ENCODE measurements around the gene GH1.
"Not testable (repeated sequence)": the region's sequence is repeated elsewhere in the genome, so short reads cannot be mapped to it uniquely, and the experiment has no call there.

GH1 gene

DNA sequence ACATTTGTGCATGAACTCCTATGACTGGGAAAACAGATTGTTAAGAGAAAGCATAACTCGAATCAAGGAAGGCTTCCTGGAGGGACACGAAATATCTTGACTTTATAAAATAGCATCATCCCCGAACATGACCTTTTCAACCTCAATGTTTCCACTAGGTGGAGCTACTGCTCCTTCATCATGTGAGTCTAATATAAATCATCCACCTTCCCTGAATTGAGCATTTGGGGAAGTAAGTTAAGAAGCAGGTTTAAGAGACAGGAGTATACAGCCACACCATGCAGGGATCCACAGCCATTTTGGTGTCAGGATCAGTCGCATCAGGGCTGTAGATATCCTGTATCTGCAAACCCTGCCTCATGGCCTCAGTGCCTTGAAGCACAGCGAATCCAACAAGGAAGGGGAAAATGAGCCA lies 14.8 kb downstream of the GH1 start:
- not testable (repeated sequence) for H3K27ac ChIP-seq; H2AFZ ChIP-seq; H3K79me2 ChIP-seq; H3K27me3 ChIP-seq (ENCODE audit: control insufficient read depth, insufficient read depth, low read length); H3K9ac ChIP-seq; H3K4me2 ChIP-seq (ENCODE audit: low read length); H3K36me3 ChIP-seq (ENCODE audit: control insufficient read depth, insufficient read depth, low read length); H3K9me3 ChIP-seq (ENCODE audit: control insufficient read depth, low read length); H3K4me3 ChIP-seq (ENCODE audit: low read depth, low read length); H3K4me1 ChIP-seq
- TF ChIP-seq, protein P1, sequence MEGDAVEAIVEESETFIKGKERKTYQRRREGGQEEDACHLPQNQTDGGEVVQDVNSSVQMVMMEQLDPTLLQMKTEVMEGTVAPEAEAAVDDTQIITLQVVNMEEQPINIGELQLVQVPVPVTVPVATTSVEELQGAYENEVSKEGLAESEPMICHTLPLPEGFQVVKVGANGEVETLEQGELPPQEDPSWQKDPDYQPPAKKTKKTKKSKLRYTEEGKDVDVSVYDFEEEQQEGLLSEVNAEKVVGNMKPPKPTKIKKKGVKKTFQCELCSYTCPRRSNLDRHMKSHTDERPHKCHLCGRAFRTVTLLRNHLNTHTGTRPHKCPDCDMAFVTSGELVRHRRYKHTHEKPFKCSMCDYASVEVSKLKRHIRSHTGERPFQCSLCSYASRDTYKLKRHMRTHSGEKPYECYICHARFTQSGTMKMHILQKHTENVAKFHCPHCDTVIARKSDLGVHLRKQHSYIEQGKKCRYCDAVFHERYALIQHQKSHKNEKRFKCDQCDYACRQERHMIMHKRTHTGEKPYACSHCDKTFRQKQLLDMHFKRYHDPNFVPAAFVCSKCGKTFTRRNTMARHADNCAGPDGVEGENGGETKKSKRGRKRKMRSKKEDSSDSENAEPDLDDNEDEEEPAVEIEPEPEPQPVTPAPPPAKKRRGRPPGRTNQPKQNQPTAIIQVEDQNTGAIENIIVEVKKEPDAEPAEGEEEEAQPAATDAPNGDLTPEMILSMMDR (IDR thresholded peaks at IDR 0.05): peak; percentile 40

DNA sequence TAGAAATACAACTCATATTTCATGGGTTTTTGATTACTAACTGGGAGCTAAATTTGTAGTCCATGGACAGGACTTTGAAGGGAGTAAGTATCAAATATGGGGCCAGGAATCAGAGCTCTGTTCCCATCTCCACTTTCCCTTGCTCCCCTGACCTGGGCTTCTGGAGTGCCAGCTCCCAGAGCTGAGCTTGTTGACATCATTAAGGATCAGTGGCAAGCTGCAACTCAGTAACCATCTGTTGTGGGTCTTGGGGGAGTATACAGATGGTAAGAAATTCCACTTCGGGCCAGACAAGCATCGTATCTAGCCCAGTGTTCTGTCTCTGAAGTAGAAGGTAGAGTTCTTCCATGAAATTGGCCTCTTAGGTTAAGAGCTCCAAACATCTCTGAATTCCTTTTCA lies 16.7 kb downstream of the GH1 start:
- not testable (repeated sequence) for H3K4me1 ChIP-seq; H3K36me3 ChIP-seq (ENCODE audit: control insufficient read depth, insufficient read depth, low read length); H3K9me3 ChIP-seq (ENCODE audit: control insufficient read depth, low read length)

GRCh38 chr17:63898899-63899798 lies 19.5 kb downstream of the GH1 start:
- not testable (repeated sequence) for H2AFZ ChIP-seq; H3K9ac ChIP-seq; H3K4me2 ChIP-seq (ENCODE audit: low read length); H3K79me2 ChIP-seq; H3K27me3 ChIP-seq (ENCODE audit: control insufficient read depth, insufficient read depth, low read length); H3K4me3 ChIP-seq (ENCODE audit: low read depth, low read length); H3K27ac ChIP-seq; H3K4me1 ChIP-seq; H3K9me3 ChIP-seq (ENCODE audit: control insufficient read depth, low read length); H3K36me3 ChIP-seq (ENCODE audit: control insufficient read depth, insufficient read depth, low read length)

More for the DNA sequence above, 16.7 kb downstream of the GH1 start:
- H3K27me3 ChIP-seq (ENCODE audit: control insufficient read depth, insufficient read depth, low read length); H3K4me3 ChIP-seq (ENCODE audit: low read depth, low read length); H3K4me2 ChIP-seq (ENCODE audit: low read length); H3K79me2 ChIP-seq; H3K9ac ChIP-seq; H3K27ac ChIP-seq; H2AFZ ChIP-seq: not testable (repeated sequence)

GRCh38 chr17:63896524-63897354 lies 21.9 kb downstream of the GH1 start, which contains the start of gene CSH1:
Gene CSH1, minus strand, starts transcription at chr17:63896574. Its CDS starts 63 bp downstream, at chr17:63896511.
- not testable (repeated sequence) for H3K79me2 ChIP-seq; H3K9me3 ChIP-seq (ENCODE audit: control insufficient read depth, low read length); H3K27ac ChIP-seq; H3K4me1 ChIP-seq; H3K4me3 ChIP-seq (ENCODE audit: low read depth, low read length); H3K9ac ChIP-seq; H3K4me2 ChIP-seq (ENCODE audit: low read length); H2AFZ ChIP-seq; H3K27me3 ChIP-seq (ENCODE audit: control insufficient read depth, insufficient read depth, low read length); H3K36me3 ChIP-seq (ENCODE audit: control insufficient read depth, insufficient read depth, low read length)

- H3K79me2 ChIP-seq; H3K9ac ChIP-seq; H3K27me3 ChIP-seq (ENCODE audit: control insufficient read depth, insufficient read depth, low read length); H3K36me3 ChIP-seq (ENCODE audit: control insufficient read depth, insufficient read depth, low read length); H3K4me2 ChIP-seq (ENCODE audit: low read length); H3K9me3 ChIP-seq (ENCODE audit: control insufficient read depth, low read length); H3K27ac ChIP-seq; H3K4me3 ChIP-seq (ENCODE audit: low read depth, low read length); H3K4me1 ChIP-seq: not testable (repeated sequence)
- peak overlapping the region; percentile 28 for H2AFZ ChIP-seq
Observed at GRCh38 chr17:63894821-63895220, 23.8 kb downstream of the GH1 start.

GRCh38 chr17:63894021-63894420 lies 24.6 kb downstream of the GH1 start:
- H3K4me1 ChIP-seq; H3K4me3 ChIP-seq (ENCODE audit: low read depth, low read length); H3K36me3 ChIP-seq (ENCODE audit: control insufficient read depth, insufficient read depth, low read length): not testable (repeated sequence)

More at GRCh38 chr17:63894021-63894420, 24.6 kb downstream of the GH1 start:
- H3K4me2 ChIP-seq (ENCODE audit: low read length); H3K9me3 ChIP-seq (ENCODE audit: control insufficient read depth, low read length); H3K79me2 ChIP-seq; H3K27me3 ChIP-seq (ENCODE audit: control insufficient read depth, insufficient read depth, low read length); H3K9ac ChIP-seq; H2AFZ ChIP-seq; H3K27ac ChIP-seq: not testable (repeated sequence)
